Osteoblast (primary cell): ENCODE measurements around the gene SLC30A4. TPM values are rescaled to one million over a fixed set of nuclear protein-coding genes. Genes with fewer than 3 reads are reported as not detected.

Experiments
- DNase-seq: peaks from one replicate; pipeline ENCODE4 v3.0.0; 2011; ENCODE audit warnings: low spot score, mixed read lengths; ENCODE audit not compliant: insufficient read length; ENCODE audit errors: missing footprints
- H2AFZ ChIP-seq: 2 replicates; pipeline ENCODE4 v1.6.0; 2011; ENCODE audit warnings: mild to moderate bottlenecking, low read length
- H3K27ac ChIP-seq: 2 replicates; pipeline ENCODE4 v1.5.1; 2011; ENCODE audit warnings: mild to moderate bottlenecking, low read depth, low read length, moderate library complexity
- H3K27me3 ChIP-seq: 2 replicates; pipeline ENCODE4 v1.6.0; 2012; ENCODE audit warnings: mild to moderate bottlenecking, control low read depth, inconsistent platforms, low read length, moderate library complexity; ENCODE audit not compliant: insufficient read depth
- H3K36me3 ChIP-seq: 2 replicates; pipeline ENCODE4 v1.5.1; 2011; ENCODE audit warnings: mild to moderate bottlenecking, low read length, control low read depth, moderate library complexity; ENCODE audit not compliant: insufficient read depth
- H3K4me1 ChIP-seq: 2 replicates; pipeline ENCODE4 v1.5.1; 2011; ENCODE audit warnings: mild to moderate bottlenecking, low read length, control low read depth, moderate library complexity; ENCODE audit not compliant: insufficient read depth
- H3K4me2 ChIP-seq: 2 replicates; pipeline ENCODE4 v1.6.0; 2011; ENCODE audit warnings: mild to moderate bottlenecking, low read length; ENCODE audit not compliant: insufficient read depth
- H3K4me3 ChIP-seq: fragments of 200-600 bp; sonication (generic); 3 replicates; pipeline ENCODE4 v1.5.1; 2012; ENCODE audit warnings: mild to moderate bottlenecking, low read length, inconsistent platforms; ENCODE audit not compliant: insufficient read depth
- H3K79me2 ChIP-seq: 2 replicates; pipeline ENCODE4 v1.6.0; 2012; ENCODE audit warnings: mild to moderate bottlenecking, low read length, control low read depth, inconsistent platforms; ENCODE audit not compliant: insufficient read depth
- H3K9me3 ChIP-seq: 2 replicates; pipeline ENCODE4 v1.5.1; 2011; ENCODE audit warnings: low read depth, low read length, control low read depth
- H4K20me1 ChIP-seq: 2 replicates; pipeline ENCODE4 v1.6.0; 2012; ENCODE audit warnings: mild to moderate bottlenecking, low read length, control low read depth; ENCODE audit not compliant: insufficient read depth
- total RNA-seq: library from RNA; depleted of rRNA; stranded (reverse); fragments of >200 nt; gene quantifications from 2 replicates; pipeline ENCODE4 v1.2.3, GENCODE V29; 2012
- TF ChIP-seq, protein P1 (sequence below): IDR thresholded peaks from 2 replicates; pipeline ENCODE4 v1.5.1; 2011; ENCODE audit warnings: mild to moderate bottlenecking, low read depth, low read length, moderate library complexity; ENCODE audit errors: extremely low read depth

Gene SLC30A4, protein sequence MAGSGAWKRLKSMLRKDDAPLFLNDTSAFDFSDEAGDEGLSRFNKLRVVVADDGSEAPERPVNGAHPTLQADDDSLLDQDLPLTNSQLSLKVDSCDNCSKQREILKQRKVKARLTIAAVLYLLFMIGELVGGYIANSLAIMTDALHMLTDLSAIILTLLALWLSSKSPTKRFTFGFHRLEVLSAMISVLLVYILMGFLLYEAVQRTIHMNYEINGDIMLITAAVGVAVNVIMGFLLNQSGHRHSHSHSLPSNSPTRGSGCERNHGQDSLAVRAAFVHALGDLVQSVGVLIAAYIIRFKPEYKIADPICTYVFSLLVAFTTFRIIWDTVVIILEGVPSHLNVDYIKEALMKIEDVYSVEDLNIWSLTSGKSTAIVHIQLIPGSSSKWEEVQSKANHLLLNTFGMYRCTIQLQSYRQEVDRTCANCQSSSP
- 17.4 and 19.5 TPM in 2 replicates for total RNA-seq

DNA sequence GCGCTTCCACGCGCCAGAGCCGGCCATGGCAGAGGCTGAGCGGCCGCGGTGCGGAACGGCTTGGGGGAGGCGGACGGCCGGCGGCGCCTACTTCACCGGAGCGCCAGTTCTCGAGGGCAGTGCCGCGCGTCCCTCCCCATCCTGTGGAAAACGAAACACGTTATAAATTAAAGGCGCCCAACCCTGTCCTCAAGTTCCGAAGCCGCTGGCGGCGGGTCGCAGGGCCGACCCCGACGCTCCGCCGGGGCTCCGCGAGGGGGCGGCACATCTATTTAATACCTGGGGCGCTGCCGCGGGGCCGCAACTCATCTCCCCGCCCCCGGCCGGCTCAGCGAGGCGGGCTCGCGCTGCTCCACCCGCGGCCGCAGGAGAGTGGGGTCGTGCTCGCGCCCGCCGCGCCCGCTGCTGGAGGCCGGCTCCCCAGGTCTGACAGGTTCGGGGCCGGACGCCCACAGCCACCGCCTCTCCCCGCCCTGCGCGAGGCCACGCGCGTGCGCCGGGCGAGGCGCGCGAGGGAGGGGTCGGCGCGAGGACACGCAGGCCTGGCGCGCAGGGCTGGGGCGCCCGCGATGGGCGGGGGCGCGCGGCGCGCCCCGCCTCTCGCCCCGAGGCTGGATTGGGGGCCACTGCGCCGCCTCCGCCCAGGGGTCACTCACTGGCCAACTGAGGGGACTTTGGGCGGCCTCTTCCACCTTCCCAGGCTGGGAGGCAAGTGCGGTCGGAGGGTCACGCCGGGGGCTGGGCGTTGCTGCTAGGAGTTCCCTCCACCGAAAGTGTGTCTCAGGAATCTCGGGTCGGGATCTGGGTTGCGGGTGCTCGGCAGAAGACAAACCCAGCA is at the start of gene SLC30A4:
Gene SLC30A4, minus strand, starts transcription at position 428 of the 838 bp plus-strand sequence. Its CDS starts 401 bp downstream, at position 27.
- peak within 1 kb of the TSS; percentile 51 for H3K27ac ChIP-seq

DNA sequence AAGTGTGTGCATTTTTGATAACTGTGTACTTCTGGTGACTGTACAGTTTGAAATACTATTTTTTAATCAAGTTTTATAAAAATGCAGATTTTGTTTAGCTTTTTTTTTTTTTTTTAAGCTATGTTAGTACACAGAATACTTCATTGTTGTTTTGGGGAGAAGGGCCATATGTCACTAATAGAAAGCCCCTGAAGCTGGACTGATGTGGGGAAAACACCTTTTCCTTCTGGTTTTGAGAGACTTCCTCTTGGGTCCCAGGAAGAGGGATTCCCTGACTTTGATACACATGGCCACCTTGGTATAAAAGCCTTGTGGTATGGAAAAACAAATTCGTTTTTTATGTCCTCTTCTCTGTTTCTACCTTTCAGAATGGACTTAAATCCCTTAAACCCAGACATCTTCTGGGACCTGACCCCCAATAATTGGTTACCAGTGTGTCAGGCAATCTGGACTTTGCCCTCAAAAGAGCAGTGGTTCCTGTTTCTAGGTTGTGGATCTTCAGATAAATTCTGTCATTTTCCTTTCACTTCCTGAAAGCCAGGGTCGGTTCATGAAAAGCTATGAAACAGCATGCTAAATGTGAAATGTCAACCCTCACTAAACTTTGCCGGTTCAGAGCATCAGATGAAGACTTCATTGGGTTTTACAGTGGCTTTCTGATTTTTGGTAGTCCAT is 33.5 kb upstream of the SLC30A4 start:
- peaks cover 25% of the 10 kb centered on the region for H3K27me3 ChIP-seq
- TF ChIP-seq, protein P1, sequence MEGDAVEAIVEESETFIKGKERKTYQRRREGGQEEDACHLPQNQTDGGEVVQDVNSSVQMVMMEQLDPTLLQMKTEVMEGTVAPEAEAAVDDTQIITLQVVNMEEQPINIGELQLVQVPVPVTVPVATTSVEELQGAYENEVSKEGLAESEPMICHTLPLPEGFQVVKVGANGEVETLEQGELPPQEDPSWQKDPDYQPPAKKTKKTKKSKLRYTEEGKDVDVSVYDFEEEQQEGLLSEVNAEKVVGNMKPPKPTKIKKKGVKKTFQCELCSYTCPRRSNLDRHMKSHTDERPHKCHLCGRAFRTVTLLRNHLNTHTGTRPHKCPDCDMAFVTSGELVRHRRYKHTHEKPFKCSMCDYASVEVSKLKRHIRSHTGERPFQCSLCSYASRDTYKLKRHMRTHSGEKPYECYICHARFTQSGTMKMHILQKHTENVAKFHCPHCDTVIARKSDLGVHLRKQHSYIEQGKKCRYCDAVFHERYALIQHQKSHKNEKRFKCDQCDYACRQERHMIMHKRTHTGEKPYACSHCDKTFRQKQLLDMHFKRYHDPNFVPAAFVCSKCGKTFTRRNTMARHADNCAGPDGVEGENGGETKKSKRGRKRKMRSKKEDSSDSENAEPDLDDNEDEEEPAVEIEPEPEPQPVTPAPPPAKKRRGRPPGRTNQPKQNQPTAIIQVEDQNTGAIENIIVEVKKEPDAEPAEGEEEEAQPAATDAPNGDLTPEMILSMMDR: no peak
- DNase-seq: no peak
- H3K9me3 ChIP-seq: no peaks in the 10 kb centered on the region
- H3K4me3 ChIP-seq: no peak overlapping the region
- no peak overlapping the region for H3K27ac ChIP-seq
- H3K36me3 ChIP-seq: no peaks in the 10 kb centered on the region
- no peaks in the 10 kb centered on the region for H4K20me1 ChIP-seq
- no peaks in the 10 kb centered on the region for H3K4me1 ChIP-seq
- H3K4me2 ChIP-seq: no peak overlapping the region
- H2AFZ ChIP-seq: no peak overlapping the region
- H3K79me2 ChIP-seq: no peaks in the 10 kb centered on the region

More for the DNA sequence above, at the start of gene SLC30A4:
- Histone ChIP-seq H3K79me2 (peaks cover 16% of the 10 kb centered on the region), H2AFZ (peak within 1 kb of the TSS; percentile 94), H3K36me3 (no peaks in the 10 kb centered on the region), H4K20me1 (no peaks in the 10 kb centered on the region), H3K4me2 (peak within 1 kb of the TSS; percentile 100), H3K27me3 (no peaks in the 10 kb centered on the region), H3K4me3 (peak within 1 kb of the TSS; percentile 83), H3K9me3 (no peaks in the 10 kb centered on the region), H3K4me1 (peaks cover 14% of the 10 kb centered on the region)
- TF ChIP-seq, protein P1: peak; percentile 10
- peak; percentile 97 for DNase-seq

DNA sequence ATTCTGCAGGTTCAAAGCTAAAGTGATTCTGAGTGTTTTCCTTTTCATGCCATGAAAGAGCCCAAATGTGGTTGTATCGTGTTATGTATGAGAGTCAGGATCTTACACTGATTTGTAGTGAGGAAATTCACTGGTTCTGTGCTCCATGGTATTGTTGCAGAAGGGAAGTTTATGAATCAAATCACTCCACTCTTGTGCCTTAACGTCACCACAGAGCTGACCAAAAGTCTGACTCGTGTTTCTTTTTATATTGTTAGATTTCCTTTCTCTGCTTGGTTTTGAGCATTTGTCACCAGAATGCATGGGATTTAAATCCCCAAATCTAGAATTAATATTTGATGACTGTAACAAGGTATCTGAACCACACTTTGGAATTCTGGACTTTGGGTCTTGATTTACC is 29.1 kb upstream of the SLC30A4 start:
- peaks cover 10% of the 10 kb centered on the region for H3K27me3 ChIP-seq
- peaks cover 4% of the 10 kb centered on the region for H3K4me1 ChIP-seq
- H3K4me3 ChIP-seq: no peak overlapping the region
- TF ChIP-seq, protein P1: no peak
- no peaks in the 10 kb centered on the region for H3K9me3 ChIP-seq
- no peak overlapping the region for H3K4me2 ChIP-seq
- no peak overlapping the region for H3K27ac ChIP-seq
- no peaks in the 10 kb centered on the region for H4K20me1 ChIP-seq
- DNase-seq: no peak
- H2AFZ ChIP-seq: peak overlapping the region; percentile 36
- H3K36me3 ChIP-seq: no peaks in the 10 kb centered on the region
- H3K79me2 ChIP-seq: no peaks in the 10 kb centered on the region
